ENCODE results near the gene IKZF2. TPM values are rescaled to one million over a fixed set of nuclear protein-coding genes. Genes with fewer than 3 reads are reported as not detected.

IKZF2 gene
- total and polyA plus RNA-seq, 4 donors = 0.35 to 4.7 (median 2.5) TPM

DNA sequence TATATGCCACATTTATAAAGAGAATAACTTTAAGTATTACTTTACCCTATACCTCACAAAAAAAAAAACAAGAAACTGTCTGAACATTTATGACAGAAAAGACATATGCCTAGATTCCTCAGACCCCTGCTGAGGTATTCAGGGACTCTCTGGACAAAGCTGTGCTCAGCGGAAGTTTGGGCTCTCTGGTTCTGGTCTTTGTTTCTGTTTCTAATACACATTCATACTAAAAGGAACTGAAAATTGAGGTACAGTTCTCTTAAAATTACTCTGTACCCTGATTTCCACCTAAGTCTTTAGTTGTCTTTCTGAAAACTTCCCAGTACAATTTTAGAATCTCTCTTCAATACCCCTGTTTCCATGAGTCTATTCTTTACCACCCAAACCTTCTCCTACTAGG, 160.3 kb downstream of the IKZF2 start:
- H3K9me3 ChIP-seq (ENCODE audit: control insufficient read depth in 4 of 4, low read length in 3 of 4) = no peaks in the 10 kb centered on the region
- H3K27me3 ChIP-seq (ENCODE audit: control insufficient read depth in 4 of 4, insufficient read depth in 4 of 4, low read length in 3 of 4) = no peaks in the 10 kb centered on the region
- TF ChIP-seq TAF1 (conservative IDR thresholded peaks at IDR 0.05) (no peak), SP1 (IDR thresholded peaks at IDR 0.05) (no peak), JUND (IDR thresholded peaks at IDR 0.05) (no peak), HNF4A (conservative IDR thresholded peaks at IDR 0.05) (no peak), YY1 (IDR thresholded peaks at IDR 0.05) (no peak), GABPA (IDR thresholded peaks at IDR 0.05 in 1 of 2, conservative IDR thresholded peaks at IDR 0.05 in 1 of 2) (no peak), EGR1 (IDR thresholded peaks at IDR 0.05; ENCODE audit: low read depth in 2 of 2) (no peak), FOXA2 (IDR thresholded peaks at IDR 0.05) (no peak), FOXA1 (IDR thresholded peaks at IDR 0.05) (no peak), NR2F2 (IDR thresholded peaks at IDR 0.05) (no peak), RXRA (IDR thresholded peaks at IDR 0.05) (no peak), RAD21 (IDR thresholded peaks at IDR 0.05) (no peak), HNF4G (IDR thresholded peaks at IDR 0.05) (no peak)
- TF ChIP-seq, protein P1, sequence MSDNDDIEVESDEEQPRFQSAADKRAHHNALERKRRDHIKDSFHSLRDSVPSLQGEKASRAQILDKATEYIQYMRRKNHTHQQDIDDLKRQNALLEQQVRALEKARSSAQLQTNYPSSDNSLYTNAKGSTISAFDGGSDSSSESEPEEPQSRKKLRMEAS (IDR thresholded peaks at IDR 0.05) = no peak
- TF ChIP-seq, protein P2, sequence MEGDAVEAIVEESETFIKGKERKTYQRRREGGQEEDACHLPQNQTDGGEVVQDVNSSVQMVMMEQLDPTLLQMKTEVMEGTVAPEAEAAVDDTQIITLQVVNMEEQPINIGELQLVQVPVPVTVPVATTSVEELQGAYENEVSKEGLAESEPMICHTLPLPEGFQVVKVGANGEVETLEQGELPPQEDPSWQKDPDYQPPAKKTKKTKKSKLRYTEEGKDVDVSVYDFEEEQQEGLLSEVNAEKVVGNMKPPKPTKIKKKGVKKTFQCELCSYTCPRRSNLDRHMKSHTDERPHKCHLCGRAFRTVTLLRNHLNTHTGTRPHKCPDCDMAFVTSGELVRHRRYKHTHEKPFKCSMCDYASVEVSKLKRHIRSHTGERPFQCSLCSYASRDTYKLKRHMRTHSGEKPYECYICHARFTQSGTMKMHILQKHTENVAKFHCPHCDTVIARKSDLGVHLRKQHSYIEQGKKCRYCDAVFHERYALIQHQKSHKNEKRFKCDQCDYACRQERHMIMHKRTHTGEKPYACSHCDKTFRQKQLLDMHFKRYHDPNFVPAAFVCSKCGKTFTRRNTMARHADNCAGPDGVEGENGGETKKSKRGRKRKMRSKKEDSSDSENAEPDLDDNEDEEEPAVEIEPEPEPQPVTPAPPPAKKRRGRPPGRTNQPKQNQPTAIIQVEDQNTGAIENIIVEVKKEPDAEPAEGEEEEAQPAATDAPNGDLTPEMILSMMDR (IDR thresholded peaks at IDR 0.05; ENCODE audit: low read depth, low read length, missing input control) = no peak
- TF ChIP-seq, protein P3, sequence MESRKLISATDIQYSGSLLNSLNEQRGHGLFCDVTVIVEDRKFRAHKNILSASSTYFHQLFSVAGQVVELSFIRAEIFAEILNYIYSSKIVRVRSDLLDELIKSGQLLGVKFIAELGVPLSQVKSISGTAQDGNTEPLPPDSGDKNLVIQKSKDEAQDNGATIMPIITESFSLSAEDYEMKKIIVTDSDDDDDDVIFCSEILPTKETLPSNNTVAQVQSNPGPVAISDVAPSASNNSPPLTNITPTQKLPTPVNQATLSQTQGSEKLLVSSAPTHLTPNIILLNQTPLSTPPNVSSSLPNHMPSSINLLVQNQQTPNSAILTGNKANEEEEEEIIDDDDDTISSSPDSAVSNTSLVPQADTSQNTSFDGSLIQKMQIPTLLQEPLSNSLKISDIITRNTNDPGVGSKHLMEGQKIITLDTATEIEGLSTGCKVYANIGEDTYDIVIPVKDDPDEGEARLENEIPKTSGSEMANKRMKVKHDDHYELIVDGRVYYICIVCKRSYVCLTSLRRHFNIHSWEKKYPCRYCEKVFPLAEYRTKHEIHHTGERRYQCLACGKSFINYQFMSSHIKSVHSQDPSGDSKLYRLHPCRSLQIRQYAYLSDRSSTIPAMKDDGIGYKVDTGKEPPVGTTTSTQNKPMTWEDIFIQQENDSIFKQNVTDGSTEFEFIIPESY (IDR thresholded peaks at IDR 0.05) = no peak
- TF ChIP-seq, protein P4, sequence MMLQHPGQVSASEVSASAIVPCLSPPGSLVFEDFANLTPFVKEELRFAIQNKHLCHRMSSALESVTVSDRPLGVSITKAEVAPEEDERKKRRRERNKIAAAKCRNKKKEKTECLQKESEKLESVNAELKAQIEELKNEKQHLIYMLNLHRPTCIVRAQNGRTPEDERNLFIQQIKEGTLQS (IDR thresholded peaks at IDR 0.05) = no peak
- TF ChIP-seq, protein P5, sequence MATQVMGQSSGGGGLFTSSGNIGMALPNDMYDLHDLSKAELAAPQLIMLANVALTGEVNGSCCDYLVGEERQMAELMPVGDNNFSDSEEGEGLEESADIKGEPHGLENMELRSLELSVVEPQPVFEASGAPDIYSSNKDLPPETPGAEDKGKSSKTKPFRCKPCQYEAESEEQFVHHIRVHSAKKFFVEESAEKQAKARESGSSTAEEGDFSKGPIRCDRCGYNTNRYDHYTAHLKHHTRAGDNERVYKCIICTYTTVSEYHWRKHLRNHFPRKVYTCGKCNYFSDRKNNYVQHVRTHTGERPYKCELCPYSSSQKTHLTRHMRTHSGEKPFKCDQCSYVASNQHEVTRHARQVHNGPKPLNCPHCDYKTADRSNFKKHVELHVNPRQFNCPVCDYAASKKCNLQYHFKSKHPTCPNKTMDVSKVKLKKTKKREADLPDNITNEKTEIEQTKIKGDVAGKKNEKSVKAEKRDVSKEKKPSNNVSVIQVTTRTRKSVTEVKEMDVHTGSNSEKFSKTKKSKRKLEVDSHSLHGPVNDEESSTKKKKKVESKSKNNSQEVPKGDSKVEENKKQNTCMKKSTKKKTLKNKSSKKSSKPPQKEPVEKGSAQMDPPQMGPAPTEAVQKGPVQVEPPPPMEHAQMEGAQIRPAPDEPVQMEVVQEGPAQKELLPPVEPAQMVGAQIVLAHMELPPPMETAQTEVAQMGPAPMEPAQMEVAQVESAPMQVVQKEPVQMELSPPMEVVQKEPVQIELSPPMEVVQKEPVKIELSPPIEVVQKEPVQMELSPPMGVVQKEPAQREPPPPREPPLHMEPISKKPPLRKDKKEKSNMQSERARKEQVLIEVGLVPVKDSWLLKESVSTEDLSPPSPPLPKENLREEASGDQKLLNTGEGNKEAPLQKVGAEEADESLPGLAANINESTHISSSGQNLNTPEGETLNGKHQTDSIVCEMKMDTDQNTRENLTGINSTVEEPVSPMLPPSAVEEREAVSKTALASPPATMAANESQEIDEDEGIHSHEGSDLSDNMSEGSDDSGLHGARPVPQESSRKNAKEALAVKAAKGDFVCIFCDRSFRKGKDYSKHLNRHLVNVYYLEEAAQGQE (IDR thresholded peaks at IDR 0.05) = no peak
- DNase-seq (ENCODE audit: low spot score) = no peak
- H3K9ac ChIP-seq (ENCODE audit: low read depth in 1 of 2, low read length in 2 of 2) = no peak overlapping the region
- no peak overlapping the region for H3K4me3 ChIP-seq (ENCODE audit: low read depth in 1 of 3, low read length in 3 of 3)
- no peak overlapping the region for H3K27ac ChIP-seq (ENCODE audit: low read depth in 1 of 2, low read length in 2 of 2)
- 99% methylated on average over 1 of the region's 1 CpG for WGBS
- H3K36me3 ChIP-seq (ENCODE audit: control insufficient read depth in 4 of 4, insufficient read depth in 3 of 4, low read depth in 1 of 4, low read length in 3 of 4) = no peaks in the 10 kb centered on the region
- H3K4me1 ChIP-seq (ENCODE audit: control insufficient read depth in 4 of 4, insufficient read depth in 4 of 4, low read length in 3 of 4) = no peaks in the 10 kb centered on the region
